DOHH2 (cell line): ENCODE results near the gene SMOC2.

Experiments
- EZH2phosphoT487 ChIP-seq: fragments of 200-600 bp; sonication (generic); IDR thresholded peaks from 2 replicates; pipeline ENCODE4 v1.6.1; 2017; ENCODE audit warnings: borderline replicate concordance, mild to moderate bottlenecking, antibody characterized with exemption, low read length, moderate library complexity, mixed read lengths
- TF ChIP-seq, protein P1 (sequence below): fragments of 200-600 bp; sonication (generic); IDR thresholded peaks from one replicate; pipeline ENCODE4 v1.5.1; 2014; ENCODE audit warnings: antibody characterized with exemption, mild to moderate bottlenecking, low read depth, low read length; ENCODE audit not compliant: poor library complexity, severe bottlenecking

DNA sequence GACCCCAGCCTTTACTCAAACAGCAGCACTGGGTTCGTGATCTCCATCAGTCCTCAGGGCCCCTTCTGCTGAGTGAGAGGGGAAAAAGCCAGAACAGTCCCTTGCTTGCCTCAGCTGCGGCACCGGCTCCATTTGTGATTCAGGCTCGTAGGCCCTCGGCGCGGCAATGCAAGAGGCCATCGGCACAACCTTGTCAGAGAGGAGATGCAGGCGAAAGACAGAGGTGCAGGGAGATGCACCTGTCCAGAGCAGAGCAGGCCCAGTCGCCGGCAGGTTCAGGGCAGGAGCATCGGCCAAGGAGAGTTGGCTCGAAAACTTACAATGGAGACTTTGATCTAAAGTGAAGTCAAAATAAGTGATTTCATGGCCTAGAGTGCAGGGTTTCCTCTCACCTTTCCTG is 171.6 kb downstream of the SMOC2 start:
- TF ChIP-seq, protein P1, sequence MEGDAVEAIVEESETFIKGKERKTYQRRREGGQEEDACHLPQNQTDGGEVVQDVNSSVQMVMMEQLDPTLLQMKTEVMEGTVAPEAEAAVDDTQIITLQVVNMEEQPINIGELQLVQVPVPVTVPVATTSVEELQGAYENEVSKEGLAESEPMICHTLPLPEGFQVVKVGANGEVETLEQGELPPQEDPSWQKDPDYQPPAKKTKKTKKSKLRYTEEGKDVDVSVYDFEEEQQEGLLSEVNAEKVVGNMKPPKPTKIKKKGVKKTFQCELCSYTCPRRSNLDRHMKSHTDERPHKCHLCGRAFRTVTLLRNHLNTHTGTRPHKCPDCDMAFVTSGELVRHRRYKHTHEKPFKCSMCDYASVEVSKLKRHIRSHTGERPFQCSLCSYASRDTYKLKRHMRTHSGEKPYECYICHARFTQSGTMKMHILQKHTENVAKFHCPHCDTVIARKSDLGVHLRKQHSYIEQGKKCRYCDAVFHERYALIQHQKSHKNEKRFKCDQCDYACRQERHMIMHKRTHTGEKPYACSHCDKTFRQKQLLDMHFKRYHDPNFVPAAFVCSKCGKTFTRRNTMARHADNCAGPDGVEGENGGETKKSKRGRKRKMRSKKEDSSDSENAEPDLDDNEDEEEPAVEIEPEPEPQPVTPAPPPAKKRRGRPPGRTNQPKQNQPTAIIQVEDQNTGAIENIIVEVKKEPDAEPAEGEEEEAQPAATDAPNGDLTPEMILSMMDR: no peak
- no peak for TF ChIP-seq EZH2phosphoT487
